Fibroblast of pulmonary artery (primary cell): ENCODE results near the gene FOXP1.

Experiments used
- DNase-seq: peaks from one replicate; pipeline ENCODE4 v3.0.0-alpha.2; 2010; ENCODE audit warnings: low read depth
- H3K4me3 ChIP-seq: replicated peaks from 2 replicates; pipeline ENCODE4 v1.5.1; 2011; ENCODE audit warnings: low read depth, mild to moderate bottlenecking, control low read depth, low read length, moderate library complexity
- TF ChIP-seq, protein P1 (sequence below): IDR thresholded peaks from 2 replicates; pipeline ENCODE4 v1.5.1; 2011; ENCODE audit warnings: mild to moderate bottlenecking, control low read depth, low read length, inconsistent platforms; ENCODE audit errors: missing control alignments

The FOXP1 gene

DNA sequence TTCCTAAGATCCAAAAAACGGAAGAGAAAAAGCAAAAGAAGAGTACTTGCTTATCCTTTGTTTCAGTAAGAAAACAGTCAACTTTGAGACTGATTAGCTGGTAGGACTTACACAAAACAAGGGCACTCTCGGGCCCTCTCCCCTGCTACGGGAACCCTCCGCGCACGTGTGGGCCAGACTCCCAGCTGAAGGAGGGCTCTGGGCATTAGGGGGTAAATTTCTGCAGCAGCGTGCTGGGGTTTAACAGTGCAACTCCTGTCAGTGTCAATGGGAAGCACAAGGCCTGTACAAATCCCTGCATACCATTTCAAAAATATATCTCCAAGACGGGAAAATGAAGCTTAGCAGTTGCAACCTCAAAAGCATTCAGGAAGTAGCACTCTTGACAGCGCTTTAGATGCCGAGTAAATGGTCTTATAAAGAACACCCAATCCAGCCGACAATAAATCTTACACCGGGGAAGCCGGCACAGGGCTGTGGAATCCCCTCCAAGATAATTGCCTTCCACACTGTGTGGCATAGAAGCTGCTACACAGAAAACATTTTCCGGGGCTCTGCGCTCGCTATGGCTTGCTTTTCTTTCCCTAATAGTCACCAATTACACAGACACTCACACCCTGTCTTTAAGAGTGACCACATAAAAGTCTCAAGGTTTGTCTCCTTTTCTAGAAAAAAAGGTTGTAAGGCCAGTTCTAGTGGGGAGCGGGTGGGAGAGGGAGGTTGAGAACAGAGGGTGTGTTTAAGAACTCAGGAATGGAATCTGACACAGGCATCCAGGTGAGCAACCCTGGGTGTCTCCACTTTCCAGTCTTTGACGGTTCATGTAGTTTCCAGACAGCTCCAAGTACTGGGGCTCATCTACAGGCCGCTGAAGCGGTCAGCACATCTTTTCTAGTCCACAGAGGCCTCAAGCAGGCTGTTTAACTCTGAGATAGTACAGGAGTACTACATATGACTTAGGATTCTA is 512.7 kb downstream of the FOXP1 start:
- TF ChIP-seq, protein P1, sequence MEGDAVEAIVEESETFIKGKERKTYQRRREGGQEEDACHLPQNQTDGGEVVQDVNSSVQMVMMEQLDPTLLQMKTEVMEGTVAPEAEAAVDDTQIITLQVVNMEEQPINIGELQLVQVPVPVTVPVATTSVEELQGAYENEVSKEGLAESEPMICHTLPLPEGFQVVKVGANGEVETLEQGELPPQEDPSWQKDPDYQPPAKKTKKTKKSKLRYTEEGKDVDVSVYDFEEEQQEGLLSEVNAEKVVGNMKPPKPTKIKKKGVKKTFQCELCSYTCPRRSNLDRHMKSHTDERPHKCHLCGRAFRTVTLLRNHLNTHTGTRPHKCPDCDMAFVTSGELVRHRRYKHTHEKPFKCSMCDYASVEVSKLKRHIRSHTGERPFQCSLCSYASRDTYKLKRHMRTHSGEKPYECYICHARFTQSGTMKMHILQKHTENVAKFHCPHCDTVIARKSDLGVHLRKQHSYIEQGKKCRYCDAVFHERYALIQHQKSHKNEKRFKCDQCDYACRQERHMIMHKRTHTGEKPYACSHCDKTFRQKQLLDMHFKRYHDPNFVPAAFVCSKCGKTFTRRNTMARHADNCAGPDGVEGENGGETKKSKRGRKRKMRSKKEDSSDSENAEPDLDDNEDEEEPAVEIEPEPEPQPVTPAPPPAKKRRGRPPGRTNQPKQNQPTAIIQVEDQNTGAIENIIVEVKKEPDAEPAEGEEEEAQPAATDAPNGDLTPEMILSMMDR = no peak
- no peak for DNase-seq
- no peak overlapping the region for H3K4me3 ChIP-seq

DNA sequence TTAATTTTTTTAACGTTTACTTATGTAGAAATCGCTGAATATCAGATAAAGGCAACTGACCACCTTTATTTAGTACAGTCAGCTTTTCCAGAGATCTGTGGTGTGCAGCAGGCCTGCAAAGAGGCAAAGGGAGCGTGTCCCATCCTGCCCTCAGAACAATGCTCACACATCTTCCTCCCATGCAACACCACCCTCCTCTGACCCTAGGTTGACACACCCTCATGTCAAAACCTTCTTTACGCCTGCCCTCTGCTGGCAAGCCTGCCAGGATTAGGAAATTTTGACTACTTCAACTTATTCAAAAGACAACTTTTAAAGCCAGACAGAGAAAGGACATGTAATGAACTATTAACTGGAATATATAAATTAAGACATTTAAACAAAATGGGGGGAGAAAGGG is 513.7 kb downstream of the FOXP1 start:
- peak; percentile 76 for DNase-seq
- no peak overlapping the region for H3K4me3 ChIP-seq
- TF ChIP-seq, protein P1 = peak; percentile 60

DNA sequence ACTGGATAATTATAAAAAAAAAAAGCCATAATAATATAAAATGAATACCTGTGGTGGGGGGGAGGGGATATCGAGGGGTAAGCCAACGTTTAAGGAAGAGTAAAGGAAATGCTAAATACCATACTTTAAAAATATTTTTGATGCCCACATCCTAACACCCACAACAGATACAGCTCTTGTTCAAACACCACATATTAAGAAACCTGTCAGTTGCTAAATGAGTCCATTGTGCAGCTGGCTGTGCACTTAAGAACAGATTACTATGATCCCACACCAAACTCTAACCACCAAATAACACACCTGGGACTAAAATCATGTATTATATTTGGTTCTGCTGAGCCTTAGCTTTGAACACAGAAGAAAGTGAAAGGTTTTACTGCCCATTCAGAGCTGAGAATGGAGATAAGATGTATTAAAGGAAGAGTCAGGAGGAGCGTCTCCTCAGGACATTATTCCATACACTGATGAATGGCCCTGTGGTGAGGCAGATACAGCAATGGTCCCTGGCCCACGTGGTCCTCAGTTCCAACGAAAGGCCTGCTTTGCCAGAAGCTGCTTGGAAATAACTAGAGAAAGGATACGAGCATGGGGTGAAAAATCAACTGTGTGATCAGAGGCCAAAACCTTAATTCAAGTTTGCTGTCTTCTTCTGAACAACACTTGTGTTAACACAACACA is 515.4 kb downstream of the FOXP1 start:
- DNase-seq = no peak
- no peak overlapping the region for H3K4me3 ChIP-seq
- TF ChIP-seq, protein P1 = no peak

DNA sequence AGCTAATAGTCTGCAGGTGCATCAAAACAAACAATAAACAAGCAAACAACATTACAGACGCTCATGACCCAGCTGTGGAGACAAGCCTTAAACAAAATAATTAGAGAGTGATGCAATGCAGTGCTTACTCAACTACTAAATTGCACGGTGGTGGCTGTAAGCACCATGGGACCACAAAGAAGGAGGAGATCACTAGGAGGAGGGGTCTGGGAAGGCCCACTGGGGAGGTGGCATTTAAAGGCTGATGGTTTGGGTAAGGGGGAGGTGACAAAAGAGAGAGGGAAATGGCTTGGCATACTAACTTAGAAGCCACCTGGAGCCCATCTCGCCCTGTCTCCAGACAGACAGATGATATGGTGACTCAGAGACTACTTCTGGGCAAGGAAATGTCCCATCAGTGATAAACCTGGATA is 516.7 kb downstream of the FOXP1 start:
- no peak overlapping the region for H3K4me3 ChIP-seq
- TF ChIP-seq, protein P1 = no peak
- peak; percentile 62 for DNase-seq

DNA sequence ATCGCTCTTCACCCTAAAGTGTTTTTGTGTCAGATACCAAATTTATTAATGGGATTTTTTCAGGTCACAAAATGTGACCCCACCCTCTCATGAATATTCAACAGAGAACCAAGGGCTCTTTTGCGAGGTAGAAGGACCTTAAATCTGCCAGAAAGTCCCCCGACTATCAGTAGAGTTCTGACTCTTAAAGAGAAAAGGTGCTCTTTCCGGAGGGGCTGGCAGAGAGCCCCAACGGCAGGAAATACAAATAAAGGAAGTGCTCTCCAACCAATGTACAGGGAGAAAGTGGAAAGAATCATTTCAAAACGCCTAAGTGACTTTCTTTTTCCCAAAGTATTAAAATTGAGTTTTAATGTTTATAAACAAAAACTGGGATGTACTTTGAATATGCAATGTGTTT is 517.2 kb downstream of the FOXP1 start:
- TF ChIP-seq, protein P1 = no peak
- H3K4me3 ChIP-seq = no peak overlapping the region
- DNase-seq = no peak

DNA sequence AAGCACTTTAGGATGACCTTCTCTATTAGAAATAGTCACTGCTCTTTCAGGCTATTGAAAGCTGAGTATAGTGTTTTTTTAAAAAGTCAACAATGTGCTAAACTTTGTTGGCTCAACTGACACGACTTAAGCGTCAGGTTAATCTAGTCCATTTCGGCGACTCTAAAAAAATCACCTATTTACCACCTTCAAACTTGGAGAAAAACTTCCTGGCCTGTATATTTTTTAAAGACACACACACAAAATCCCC is 517.8 kb downstream of the FOXP1 start:
- H3K4me3 ChIP-seq = peak overlapping the region; percentile 61
- DNase-seq = no peak
- TF ChIP-seq, protein P1 = no peak
